Prostate gland (tissue), 2 donors: ENCODE data around the gene GZMA. TPM values are rescaled to one million over a fixed set of nuclear protein-coding genes. Genes with fewer than 3 reads are reported as not detected.

Experiments
- DNase-seq: peaks from one replicate; pipeline ENCODE4 v3.0.0-alpha.2; 2019; ENCODE audit warnings: low spot score
- H3K27ac ChIP-seq, 2 donors: fragments of 200-600 bp; sonication (generic); 2 replicates each; pipeline ENCODE4 v1.5.1; 2017 to 2019
- H3K27me3 ChIP-seq: fragments of 200-600 bp; sonication (generic); replicated peaks from 2 replicates; pipeline ENCODE4 v1.5.1; 2019; ENCODE audit not compliant: insufficient read depth
- H3K36me3 ChIP-seq, 2 donors: fragments of 200-600 bp; sonication (generic); 1 replicate in 1 of 2; 2 replicates in 1 of 2; pipeline versions ENCODE4 v1.5.1 to v1.8.1; 2017 to 2019
- H3K4me1 ChIP-seq: fragments of 200-600 bp; sonication (generic); replicated peaks from 2 replicates; pipeline ENCODE4 v1.5.1; 2019
- H3K4me3 ChIP-seq, 2 donors: fragments of 200-600 bp; sonication (generic); 2 replicates each; pipeline ENCODE4 v1.5.1; 2017 to 2019
- H3K9me3 ChIP-seq: fragments of 200-600 bp; sonication (generic); 2 replicates; pipeline ENCODE4 v1.5.1; 2017
- POLR2A ChIP-seq: fragments of 450-650 bp; IDR thresholded peaks from one replicate; pipeline ENCODE4 v1.6.1; 2016; ENCODE audit warnings: antibody characterized with exemption, mild to moderate bottlenecking
- POLR2AphosphoS5 ChIP-seq: sonication (generic); formaldehyde crosslinking; IDR thresholded peaks from one replicate; pipeline ENCODE4 v1.6.1; 2017; ENCODE audit warnings: antibody characterized with exemption
- whole genome bisulfite sequencing: methylation state at CpG from one replicate; pipeline ENCODE4 v1.1.5; 2018; 5-methylcytosine and 5-hydroxymethylcytosine counted together
- intact Hi-C: fragments of 100-400 bp; cut with DNase I; formaldehyde crosslinking; loops from one replicate; pipeline ENCODE4 v1.14.2; 2022
- total RNA-seq, 2 donors: library from RNA; depleted of rRNA; stranded (reverse); fragments of >200 nt; gene quantifications; one replicate each; pipeline ENCODE4 v1.1.0, GENCODE V29; 2016
- TF ChIP-seq, protein P1 (sequence below), 4 experiments: fragments of 200-600 bp in 2 of 4; fragments of 450-650 bp in 2 of 4; sonication (generic) in 2 of 4; IDR thresholded peaks; 1 replicate in 3 of 4; 2 replicates in 1 of 4; pipeline ENCODE4 v1.5.1; 2016 to 2019; ENCODE audit warnings: antibody characterized with exemption in 4 of 4, mild to moderate bottlenecking in 2 of 4, moderate library complexity in 2 of 4

Gene GZMA
- total RNA-seq, 2 donors from 2014 or later = 0.36 TPM; not detected in 1

DNA sequence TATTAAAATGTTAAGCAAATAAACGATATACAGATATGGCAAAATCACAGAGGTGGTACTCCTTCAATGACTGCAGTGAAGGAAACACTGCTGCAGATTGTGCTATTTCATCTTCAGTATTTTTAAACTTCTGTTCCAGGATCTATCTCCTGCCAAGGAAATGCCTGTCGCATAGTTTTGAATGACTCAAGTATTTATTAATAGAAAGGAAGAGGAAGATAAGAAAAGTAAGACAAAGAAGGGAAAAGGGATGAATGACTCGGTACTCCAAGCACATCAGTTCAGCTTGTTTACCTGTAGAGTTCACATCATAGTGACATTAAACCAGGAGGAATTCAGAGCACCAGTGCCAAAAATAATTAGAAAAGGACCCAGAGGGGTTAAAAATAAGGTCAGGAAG lies 52.4 kb downstream of the GZMA start:
- Histone ChIP-seq H3K4me3 (no peak overlapping the region), H3K27me3 (no peaks in the 10 kb centered on the region), H3K36me3 (no peaks in the 10 kb centered on the region), H3K27ac (no peak overlapping the region), H3K4me1 (no peaks in the 10 kb centered on the region), H3K9me3 (no peaks in the 10 kb centered on the region)
- intact Hi-C loops = loop anchor here (5.0 kb wide), 1 partner anchor 248 kb away; no protein-coding TSS in a partner anchor
- TF ChIP-seq, protein P1, sequence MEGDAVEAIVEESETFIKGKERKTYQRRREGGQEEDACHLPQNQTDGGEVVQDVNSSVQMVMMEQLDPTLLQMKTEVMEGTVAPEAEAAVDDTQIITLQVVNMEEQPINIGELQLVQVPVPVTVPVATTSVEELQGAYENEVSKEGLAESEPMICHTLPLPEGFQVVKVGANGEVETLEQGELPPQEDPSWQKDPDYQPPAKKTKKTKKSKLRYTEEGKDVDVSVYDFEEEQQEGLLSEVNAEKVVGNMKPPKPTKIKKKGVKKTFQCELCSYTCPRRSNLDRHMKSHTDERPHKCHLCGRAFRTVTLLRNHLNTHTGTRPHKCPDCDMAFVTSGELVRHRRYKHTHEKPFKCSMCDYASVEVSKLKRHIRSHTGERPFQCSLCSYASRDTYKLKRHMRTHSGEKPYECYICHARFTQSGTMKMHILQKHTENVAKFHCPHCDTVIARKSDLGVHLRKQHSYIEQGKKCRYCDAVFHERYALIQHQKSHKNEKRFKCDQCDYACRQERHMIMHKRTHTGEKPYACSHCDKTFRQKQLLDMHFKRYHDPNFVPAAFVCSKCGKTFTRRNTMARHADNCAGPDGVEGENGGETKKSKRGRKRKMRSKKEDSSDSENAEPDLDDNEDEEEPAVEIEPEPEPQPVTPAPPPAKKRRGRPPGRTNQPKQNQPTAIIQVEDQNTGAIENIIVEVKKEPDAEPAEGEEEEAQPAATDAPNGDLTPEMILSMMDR (IDR thresholded peaks at IDR 0.05) = no peak
- no peak for TF ChIP-seq POLR2AphosphoS5
- no peak for TF ChIP-seq POLR2A
- 43% methylated on average over 3 of the region's 3 CpGs for WGBS
- no peak for DNase-seq

Other genes starting within 250 kb of the GZMA start
- gene ESM1, start 117.1 kb upstream of the GZMA start, total RNA-seq = not detected
- gene GZMK, start 78.4 kb upstream of the GZMA start, total RNA-seq = under 1 TPM in 1 of 2 donors, not detected in 1; 0.45 TPM
- 10 to 100 TPM in 1 of 2 donors, 1 to 10 TPM in 1; 8.4 to 16.0 TPM for gene GPX8, start 57.5 kb downstream of the GZMA start, total RNA-seq
- 1 to 10 TPM in 1 of 2 donors, not detected in 1; 1.1 TPM for gene CDC20B, start 70.5 kb downstream of the GZMA start, total RNA-seq
- gene MCIDAS, start 124.7 kb downstream of the GZMA start, total RNA-seq = under 1 TPM in 1 of 2 donors, not detected in 1; 0.80 TPM
- 1 to 10 TPM; 5.6 to 7.2 TPM for gene CCNO, start 131.0 kb downstream of the GZMA start, total RNA-seq
- 10 to 100 TPM; 24.9 to 28.2 TPM for gene DHX29, start 205.0 kb downstream of the GZMA start, total RNA-seq
- 10 to 100 TPM; 46.6 to 73.5 TPM for gene MTREX, start 205.3 kb downstream of the GZMA start, total RNA-seq